NCI-H524 (cell line): ENCODE results near the gene SPINT3.
"Not testable (repeated sequence)": the region's sequence is repeated elsewhere in the genome, so short reads cannot be mapped to it uniquely, and the experiment has no call there.

Source experiments
- DNase-seq, 2 experiments: peaks; one replicate each; lab custom pipeline; 2025; lab: John Stamatoyannopoulos, UW

The SPINT3 gene

DNA sequence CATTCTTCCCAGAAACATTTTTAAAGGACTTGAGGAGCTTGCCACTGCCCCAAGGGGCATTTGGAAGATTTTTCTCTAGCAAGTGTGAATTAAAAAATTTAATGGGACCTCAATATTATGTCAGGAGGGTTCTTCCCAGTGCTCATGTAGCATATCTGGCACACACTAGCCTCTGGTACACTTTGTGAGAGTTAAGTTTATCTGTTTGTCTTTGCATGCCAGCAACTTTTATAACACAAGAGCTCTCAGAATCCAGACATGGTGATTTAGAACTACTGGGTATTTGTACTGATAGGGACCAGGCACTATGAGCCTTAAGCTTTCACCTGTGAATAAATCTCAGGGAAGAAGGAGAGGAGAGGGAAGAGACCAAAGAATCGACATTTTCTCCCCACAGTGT lies 12.9 kb downstream of the SPINT3 start:
- no peak for DNase-seq

DNA sequence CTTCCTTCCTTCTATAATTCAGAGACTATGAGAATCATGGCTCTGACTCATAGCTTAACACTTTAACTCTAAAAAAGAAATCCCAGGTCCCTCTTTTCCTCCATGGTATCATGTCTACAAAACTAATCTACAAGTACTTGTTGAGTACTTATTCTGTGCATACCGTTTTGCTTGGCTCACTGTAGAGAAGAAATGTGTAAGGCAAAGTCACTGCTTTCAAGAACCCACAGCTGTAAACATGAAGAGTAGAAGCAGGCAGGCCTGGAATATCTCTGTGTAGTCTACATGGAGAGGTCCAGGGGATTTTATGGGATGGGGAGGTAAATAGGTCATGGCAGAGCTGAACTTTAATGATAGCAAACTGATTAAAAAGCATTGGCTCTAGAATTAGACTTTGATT lies 13.8 kb downstream of the SPINT3 start:
- no peak for DNase-seq

DNA sequence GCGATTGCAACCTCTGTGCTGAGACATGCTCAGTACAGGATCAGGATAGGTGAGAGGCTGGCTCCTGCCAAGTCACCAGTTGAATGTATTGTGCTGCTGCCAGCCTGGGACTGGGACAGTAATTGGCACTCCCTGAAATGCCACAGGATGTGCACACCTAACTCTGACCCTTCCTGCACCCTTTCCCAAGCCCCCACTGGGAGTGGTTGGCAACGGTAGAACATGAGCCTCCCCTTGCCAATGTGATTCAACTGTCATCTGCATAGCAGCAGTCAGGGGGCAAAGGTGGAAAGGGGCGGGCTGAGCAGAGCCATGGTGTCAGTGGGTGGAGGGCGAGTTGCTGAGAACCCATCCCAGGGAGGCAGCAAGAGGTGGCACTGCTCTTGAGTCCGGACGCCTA lies 15.4 kb downstream of the SPINT3 start:
- no peak for DNase-seq

DNA sequence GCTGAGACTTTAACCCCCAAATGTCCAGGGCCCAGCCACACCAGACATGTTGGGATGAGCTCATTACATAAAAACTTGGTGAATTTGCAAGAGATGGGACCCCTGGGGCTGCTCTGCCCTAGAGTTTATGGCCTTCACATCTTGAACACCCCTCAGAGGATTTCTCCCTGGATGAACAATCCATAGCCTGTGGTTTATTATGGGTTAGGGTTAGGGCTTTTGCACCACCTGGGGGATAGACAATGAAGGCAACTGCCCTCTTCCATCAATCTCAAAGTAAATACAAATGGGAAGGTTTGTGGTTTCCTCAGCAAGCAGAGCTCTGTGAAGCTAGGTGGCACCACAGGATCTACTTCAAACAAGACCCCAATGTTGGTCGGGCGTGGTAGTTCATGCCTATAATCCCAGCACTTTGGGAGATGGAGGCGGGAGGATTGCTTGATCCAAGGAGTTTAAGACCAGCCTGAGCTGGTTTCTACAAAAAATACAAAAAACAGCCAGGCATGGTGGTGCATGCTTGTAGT lies 17.4 kb downstream of the SPINT3 start:
- no peak for DNase-seq

DNA sequence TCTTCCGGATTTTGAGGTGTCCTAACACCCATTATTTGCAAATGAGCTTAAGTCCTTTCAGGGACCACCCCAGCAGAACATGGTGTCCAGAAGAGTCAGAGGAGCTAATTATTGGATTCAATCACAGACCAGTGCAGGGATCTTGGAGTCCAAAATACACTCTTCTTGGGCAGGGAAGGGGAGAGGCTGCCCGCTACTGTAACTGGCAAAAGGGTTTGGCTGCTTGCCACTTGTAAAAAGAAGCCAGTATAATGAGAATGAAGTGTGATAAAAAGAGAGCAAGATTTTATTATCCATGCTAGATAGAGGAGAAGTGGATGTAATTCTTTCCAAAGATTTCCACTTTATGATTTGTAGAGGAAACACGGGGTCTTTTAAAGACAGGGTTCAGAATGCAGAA lies 19.3 kb downstream of the SPINT3 start:
- DNase-seq, result no peak

DNA sequence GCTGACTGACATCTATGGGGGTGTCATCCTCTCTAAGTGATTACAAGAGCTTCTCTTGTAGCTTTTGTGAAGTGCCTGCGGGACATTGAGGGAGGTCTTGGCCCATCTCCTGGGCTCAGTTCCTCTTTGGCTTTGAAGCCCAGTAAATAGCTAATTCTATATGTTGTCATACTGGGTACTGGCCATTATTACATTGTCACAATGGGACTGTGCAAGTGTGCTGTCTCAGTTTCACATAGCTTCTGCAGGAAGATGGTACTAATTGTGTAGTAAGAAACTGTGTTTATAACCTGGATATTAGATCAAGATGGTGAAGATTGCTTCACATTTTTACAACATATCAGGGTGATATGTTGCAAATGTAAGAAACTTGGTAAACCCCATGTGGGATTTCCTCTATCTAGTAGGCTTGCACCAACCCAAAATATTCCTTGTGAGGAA lies 19.9 kb downstream of the SPINT3 start:
- no peak for DNase-seq

DNA sequence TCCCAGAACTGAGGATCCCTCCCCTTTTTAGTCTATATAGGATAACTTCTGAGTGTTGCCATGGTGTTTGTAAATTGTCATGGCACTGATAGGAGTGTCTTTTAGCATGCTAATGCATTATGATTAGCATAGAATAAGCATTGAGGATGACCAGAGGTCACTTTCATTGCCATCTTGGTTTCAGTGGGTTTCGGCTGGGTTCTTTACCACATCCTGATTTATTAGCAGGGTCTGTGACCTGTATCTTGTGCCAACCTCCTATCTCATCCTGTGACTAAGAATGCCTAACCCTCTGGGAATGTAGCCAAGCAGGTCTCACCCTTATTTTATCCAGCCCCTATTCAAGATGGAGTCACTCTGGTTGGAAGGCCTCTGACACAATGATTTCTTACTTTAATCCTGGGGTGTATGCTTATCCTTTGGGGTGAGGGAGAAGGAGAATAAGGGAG lies 26.3 kb downstream of the SPINT3 start:
- DNase-seq, result no peak

DNA sequence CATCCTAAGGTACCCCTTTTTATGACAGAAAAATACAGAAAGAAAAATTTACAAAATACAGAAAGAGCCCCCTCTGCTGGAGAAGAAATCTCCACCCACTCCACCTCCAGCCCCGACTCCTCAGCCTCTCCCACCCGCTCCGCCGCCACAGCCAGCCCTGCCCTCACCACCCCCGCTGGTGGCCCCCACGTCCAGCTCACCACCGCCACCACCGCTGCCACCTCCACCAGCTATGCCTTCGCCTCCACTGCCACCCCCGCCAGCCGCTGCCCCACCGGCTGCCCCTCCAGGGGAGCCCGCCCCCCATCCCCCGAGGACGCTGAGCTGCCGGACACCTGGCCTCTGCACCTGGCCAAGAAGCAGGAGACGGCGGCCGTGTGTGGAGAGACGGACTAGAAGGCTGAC lies 28.2 kb downstream of the SPINT3 start:
- DNase-seq, result no peak

DNA sequence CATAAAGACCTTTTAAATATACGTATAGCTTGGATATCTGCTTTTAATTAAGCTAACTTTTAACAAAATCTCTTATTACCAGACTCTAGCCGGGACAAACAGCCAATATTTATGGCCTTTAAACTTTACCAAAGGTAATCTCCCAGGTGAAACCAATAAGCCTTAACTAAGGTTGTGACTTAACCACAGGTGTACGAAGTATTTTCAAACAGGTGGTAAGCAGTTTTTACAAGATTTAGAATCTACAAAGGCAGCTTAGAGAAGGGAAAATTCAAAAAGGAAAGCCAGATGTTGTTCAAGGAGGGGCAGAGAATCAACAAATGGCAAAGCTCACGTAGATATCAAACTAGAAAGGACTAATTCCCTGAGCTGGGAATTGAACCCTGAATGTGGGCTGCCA lies 30.0 kb downstream of the SPINT3 start:
- DNase-seq, result no peak

DNA sequence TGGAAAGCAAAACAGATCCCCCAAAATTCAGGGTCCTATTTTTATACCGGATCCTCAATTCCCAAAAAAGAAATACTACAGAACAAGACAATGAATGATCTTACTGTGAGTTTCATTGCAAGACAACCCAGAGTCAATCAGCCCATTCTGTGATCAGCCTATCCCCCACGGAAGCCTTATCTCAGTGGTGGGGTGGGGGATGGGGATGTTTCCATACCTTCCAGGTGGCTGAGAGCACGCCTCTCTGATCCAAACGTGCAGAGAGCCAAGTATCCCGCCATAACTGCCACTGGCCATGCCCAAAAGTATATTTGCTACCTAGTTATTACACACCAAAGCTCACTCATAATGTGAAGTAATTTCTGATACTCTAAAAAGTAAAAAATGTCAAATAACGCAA lies 30.7 kb downstream of the SPINT3 start:
- peak in 1 of 2 experiments; percentile 9 for DNase-seq

DNA sequence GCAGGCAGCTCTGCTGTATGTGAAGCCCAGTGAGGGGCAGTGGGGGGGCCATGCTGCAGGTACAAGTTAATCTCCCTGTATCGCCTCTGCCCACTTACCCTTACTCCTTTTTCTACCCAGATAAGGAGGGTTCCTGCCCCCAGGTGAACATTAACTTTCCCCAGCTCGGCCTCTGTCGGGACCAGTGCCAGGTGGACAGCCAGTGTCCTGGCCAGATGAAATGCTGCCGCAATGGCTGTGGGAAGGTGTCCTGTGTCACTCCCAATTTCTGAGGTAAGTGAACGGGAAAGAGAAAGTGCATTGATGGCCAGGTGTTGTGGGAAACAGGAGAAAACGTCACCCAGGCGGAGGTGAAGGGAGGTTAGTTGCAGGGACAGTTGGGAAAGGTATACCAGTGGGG lies 35.6 kb downstream of the SPINT3 start:
- DNase-seq, result no peak

DNA sequence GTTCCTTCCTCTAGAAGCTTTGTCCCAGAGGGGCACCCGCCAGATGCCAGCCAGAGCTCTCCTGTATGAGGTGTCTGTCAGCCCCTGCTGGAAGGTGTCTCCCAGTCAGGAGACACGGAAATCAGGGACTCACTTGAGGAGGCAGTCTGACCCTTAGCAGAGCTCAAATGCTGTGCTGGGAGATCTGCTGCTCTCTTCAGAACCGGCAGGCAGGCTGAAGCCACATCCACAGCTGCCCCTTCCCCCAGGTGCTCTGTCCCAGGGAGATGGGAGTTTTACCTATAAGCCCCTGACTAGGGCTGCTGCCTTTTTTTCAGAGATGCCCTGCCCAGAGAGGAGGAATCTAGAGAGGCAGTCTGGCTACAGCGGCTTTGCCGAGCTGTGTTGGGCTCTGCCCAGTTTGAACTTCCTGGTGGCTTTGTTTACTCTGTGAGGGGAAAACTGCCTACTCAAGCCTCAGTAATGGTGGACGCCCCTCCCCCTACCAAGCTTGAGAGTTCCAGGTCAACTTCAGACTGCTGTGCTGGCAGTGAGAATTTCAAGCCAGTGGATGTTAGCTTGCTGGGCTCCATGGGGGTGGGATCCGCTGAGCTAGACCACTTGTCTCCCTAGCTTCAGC lies 37.8 kb downstream of the SPINT3 start:
- not testable (repeated sequence) for DNase-seq

DNA sequence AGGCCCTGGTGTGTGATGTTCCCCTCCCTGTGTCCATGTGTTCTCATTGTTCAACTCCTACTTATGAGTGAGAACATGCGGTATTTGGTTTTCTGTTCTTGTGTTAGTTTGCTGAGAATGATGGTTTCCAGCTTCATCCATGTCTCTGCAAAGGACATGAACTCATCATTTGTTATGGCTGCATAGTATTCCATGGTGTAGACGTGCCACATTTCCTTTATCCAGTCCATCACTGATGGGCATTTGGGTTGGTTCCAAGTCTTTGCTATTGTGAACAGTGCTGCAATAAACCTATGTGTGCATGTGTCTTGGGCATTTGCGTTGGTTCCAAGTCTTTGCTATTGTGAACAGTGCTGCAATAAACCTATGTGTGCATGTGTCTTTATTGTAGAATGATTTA lies 43.1 kb downstream of the SPINT3 start:
- not testable (repeated sequence) for DNase-seq

DNA sequence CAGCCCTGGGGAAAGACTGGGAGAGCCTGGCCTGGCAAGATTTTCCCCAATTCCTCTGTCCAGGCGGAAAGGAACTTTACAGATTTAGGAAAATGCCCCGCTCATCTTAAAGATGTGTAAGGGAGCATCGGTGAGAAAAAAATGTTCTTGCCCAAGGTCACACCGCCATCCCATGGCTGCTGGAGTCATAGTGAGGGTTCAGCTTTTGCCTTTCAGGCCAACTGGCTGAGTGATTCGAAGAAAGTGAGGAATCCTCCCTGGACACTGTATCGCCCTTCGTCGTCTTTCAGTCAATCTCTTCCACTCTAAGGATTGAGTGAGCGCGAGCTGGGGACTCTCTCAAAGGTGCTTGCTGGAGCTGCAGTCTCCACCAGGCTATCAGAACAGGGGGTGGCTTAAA lies 44.5 kb downstream of the SPINT3 start:
- DNase-seq, result peak in 1 of 2 experiments; percentile 26

DNA sequence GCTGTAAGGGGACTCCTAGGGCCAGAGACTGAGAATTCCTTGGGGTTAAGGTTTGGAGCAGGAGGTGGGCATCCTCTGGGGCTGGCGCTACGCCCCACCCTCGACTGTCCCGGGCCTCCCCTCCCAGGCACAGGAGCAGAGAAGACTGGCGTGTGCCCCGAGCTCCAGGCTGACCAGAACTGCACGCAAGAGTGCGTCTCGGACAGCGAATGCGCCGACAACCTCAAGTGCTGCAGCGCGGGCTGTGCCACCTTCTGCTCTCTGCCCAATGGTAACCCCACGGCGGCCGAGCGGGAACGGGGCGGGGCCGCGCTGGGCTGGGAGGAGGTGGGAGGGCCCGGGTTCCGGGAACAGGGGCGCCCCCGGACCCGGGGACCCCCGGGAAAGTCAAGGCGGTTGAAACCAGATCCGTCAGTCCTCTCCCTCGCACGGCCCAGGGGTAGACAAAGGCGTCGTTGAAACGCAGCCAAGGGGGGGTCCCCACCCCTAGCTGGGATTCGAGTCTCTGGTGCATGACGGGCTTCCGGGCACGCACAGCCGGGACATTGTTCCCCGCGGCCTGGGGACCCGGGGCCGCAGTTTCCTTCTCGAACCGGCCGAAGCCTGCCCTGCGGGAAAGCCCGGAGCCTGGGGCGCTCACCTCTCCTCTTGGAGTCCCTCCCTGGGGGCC lies 45.0 kb downstream of the SPINT3 start:
- peak; percentile 18 to 52 for DNase-seq

DNA sequence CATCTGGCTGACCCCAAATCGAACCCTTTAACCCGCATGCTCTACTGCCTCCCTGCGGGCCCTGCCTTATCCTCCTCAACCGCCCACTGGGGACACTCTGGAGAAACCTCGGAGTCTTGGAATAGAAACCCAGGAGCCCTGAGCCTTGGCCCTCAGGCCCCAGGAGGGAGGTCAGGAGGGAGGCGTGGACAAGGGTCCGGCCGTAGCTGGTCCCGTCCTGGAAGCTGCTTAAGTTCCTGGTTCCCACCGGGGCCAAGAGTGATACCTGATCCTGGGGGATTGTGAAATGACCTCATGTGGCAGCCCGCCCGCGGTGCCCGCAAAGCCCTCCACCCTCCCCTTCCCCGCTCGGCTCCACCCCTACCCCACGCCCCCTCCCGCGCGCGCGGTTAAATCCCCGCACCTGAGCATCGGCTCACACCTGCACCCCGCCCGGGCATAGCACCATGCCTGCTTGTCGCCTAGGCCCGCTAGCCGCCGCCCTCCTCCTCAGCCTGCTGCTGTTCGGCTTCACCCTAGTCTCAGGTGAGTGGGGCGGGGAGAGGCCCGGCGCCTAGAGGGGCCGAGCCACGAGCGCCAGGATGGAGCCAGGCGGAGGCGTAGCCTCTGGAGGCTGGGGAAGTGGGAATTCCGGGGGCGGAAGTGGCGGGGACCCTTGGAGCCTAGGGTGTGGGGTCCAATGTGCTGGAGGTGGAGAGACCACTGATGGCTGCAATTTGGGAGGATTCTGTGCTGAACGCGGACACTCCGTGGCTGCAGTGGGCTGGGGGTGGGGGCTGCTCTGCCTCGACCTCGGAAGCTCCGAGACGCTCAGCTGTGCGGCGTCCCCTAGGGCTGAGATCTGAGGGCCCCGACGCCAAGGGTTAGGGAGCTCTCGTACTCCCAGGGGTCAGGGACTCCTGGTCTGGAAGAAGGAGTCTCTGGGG lies 45.8 kb downstream of the SPINT3 start, which contains the start of gene WFDC2:
TSS of gene WFDC2 (plus strand) at position 418 of the 926 bp plus-strand sequence. CDS start at position 447, 29 bp downstream.
- peak; percentile 4 to 31 for DNase-seq

DNA sequence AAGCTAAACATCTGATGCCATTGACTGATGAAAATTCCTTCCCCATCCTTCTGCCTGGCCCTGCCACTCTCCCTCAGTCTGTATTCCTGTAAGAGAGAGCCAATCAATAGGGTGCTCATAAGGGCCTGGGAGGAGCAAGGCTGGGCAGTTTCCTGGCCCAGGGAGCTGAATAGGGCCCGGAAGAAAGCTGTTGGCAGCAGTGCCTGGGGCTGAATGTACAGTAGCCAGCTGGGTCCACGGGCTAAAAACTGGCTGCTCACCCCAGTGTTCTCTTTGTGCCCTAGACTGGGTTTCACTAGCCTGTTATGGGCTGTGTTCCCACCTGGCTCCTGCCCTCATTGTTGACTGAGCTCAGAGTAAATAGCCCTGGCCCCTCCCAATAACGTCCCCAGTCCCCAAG lies 47.6 kb downstream of the SPINT3 start:
- no peak for DNase-seq

DNA sequence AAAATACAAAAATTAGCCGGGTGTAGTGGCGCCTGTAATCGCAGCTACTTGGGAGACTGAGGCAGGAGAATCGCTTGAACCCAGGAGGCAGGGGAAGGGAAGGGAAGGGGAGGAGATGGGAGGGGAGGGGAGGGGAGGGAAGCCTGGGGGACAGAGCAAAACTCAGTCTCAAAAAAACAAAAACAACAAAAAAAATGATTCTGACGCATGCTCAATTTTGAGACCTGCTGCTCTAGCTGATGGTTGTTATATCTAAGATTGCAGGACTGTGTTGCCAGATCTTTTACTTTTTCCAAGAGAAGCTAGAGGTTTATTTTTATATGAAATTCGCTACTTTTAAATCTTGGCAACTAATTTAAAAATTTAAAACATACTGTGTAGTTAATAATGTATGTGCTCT lies 48.2 kb downstream of the SPINT3 start:
- DNase-seq, result no peak

DNA sequence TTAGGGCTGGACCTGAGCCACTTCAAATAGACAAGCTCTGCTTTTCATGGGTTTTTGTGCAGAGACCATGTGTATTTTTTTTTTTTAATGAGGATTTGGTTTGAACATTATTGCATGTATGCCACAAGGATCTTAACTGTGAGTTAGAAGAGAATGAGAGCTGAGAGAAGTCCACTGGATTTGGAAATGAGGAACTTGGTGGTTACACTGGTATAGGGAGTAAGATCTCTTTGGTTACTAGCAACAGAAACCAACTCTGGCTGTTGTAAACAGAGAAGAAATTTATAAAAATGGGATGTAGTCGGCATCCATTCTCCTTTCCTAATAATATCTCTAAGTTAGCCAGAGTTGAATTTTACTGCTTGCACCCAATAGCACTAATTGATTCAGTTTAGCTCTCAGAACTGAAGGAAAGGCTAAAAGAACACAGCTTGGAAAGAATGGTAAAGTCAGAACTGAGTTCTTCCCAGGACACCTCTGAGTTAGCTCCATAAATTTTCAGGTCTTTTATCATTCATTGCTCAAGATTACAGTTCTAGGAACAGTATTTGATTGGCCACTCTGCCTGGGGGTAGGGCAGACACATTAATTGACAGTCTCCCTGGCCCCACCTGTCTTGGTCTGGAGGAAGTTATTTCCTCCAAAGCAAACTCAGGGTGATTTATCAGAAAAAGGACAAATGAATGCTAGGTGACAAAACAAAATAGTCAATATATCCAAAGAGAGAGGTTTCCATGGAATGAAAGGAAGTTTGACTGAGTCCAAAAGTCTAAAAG lies 49.7 kb downstream of the SPINT3 start:
- no peak for DNase-seq

DNA sequence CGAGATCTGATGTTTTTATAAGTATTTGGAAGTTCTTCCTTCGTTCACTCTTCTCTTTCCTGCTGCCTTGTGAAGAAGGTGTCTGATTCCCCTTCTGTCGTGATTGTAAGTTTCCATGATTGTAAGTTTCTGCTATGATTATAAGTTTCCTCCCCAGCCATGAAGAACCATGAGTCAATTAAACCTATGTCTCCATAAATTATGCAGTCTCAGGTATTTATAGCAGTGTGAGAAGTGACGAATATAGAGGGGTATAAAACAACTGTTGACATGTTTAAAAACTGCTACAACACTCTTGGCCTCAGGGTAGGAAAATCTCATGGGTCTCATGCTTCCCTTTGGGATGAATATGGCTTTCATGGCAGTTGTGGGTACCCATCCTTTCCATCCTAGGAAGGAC lies 51.7 kb downstream of the SPINT3 start:
- no peak for DNase-seq

DNA sequence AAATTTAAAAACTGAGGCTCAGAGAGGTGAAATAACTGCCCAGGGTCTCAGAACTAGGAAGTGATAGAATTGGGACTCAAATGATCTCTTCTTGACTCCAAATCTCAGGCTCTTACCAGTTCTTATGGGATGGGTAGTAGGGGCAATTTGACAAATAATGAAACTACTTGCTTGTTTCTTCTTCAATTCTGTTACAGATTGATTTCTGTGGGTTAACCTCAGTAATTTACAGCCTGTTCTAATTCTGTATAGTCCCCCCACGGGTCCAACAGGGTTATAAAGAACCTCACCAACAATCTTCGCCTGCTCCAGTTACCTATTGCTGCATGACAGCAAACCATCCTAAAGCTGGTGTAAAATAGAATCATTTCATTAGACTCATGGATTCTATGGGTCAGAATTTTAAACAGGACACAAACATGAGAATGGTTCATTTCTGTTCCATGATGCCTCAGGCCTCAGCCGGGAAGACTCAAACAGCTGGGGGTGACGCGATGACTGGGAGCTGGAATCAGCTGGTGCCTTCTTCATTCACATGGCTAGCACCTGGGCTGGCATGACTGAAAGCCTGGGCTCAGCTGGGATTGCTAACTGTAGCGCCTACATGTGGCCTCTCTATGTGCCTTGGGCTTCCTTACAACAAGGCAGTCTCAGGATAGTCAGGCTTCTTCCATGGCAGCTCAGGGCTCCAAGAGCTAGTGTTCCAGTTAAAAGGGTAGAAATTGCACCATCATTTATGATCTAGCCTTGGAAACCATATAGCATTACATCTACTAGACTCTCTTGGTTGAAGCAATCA lies 52.5 kb downstream of the SPINT3 start:
- no peak for DNase-seq
